Stomach (tissue), 9 donors: ENCODE measurements around the gene GALM. TPM values are rescaled to one million over a fixed set of nuclear protein-coding genes. Genes with fewer than 3 reads are reported as not detected.

Experiments used
- DNase-seq, 2 donors: peaks; one replicate each; pipeline versions ENCODE4 v3.0.0 to v3.0.0-alpha.2; 2013 to 2019
- H3K27ac ChIP-seq, 5 donors: fragments of 200-600 bp in 4 of 5; sonication (generic) in 4 of 5; one replicate each; pipeline ENCODE4 v1.5.1; 2013 to 2019; ENCODE audit warnings: mild to moderate bottlenecking in 1 of 5, moderate library complexity in 1 of 5
- H3K27me3 ChIP-seq, 3 donors: fragments of 200-600 bp; sonication (generic); one replicate each; pipeline ENCODE4 v1.5.1; 2017 to 2019; ENCODE audit warnings: mixed run types in 1 of 3
- H3K36me3 ChIP-seq, 4 donors: fragments of 200-600 bp; sonication (generic); 1 replicate in 3 of 4; 2 replicates in 1 of 4; pipeline ENCODE4 v1.5.1; 2016 to 2019
- H3K4me1 ChIP-seq, 4 donors: fragments of 200-600 bp; sonication (generic); one replicate each; pipeline ENCODE4 v1.5.1; 2016 to 2019
- H3K4me3 ChIP-seq, 4 donors: fragments of 200-600 bp; sonication (generic) in 3 of 4; one replicate each; pipeline ENCODE4 v1.5.1; 2016 to 2019; ENCODE audit warnings: mild to moderate bottlenecking in 1 of 4
- H3K9me3 ChIP-seq, 4 donors: fragments of 200-600 bp; sonication (generic); one replicate each; pipeline ENCODE4 v1.5.1; 2016 to 2019
- EP300 ChIP-seq: sonication (generic); formaldehyde crosslinking; IDR thresholded peaks from one replicate; pipeline ENCODE4 v1.6.1; 2017; ENCODE audit warnings: antibody characterized with exemption
- POLR2A ChIP-seq, 4 donors: fragments of 450-650 bp; IDR thresholded peaks; one replicate each; pipeline ENCODE4 v1.6.1; 2016; ENCODE audit warnings: antibody characterized with exemption in 4 of 4, control low read depth in 2 of 4, mild to moderate bottlenecking in 1 of 4, moderate library complexity in 1 of 4
- POLR2AphosphoS5 ChIP-seq, 3 donors: sonication (generic); formaldehyde crosslinking; IDR thresholded peaks; one replicate each; pipeline ENCODE4 v1.6.1; 2016; ENCODE audit warnings: antibody characterized with exemption in 3 of 3
- WGBS, 5 donors: extraction: QIAGEN DNeasy Blood & Tissue Kit in 3 of 5; methylation state at CpG; one replicate each; pipeline versions ENCODE4 v1.1.5 to v1.1.7; 2013 to 2018; 5-methylcytosine and 5-hydroxymethylcytosine counted together
- intact Hi-C: fragments of 100-400 bp; cut with DNase I; formaldehyde crosslinking; loops from one replicate; pipeline ENCODE4 v1.15.1; 2023; ENCODE audit warnings: low total_unique reads
- polyA plus RNA-seq, 3 donors: library from polyadenylated mRNA; stranded (reverse); fragments of 200-250 nt; gene quantifications; one replicate each; pipeline ENCODE4 v1.2.3, GENCODE V29; 2013
- total RNA-seq, 5 donors: library from RNA; depleted of rRNA; stranded (reverse); fragments of >200 nt; gene quantifications; one replicate each; pipeline versions ENCODE4 v1.1.0 to v1.2.3, GENCODE V29; 2014 to 2016
- TF ChIP-seq, protein P1 (sequence below), 7 experiments: fragments of 450-650 bp in 4 of 7; fragments of 200-600 bp in 3 of 7; sonication (generic) in 3 of 7; IDR thresholded peaks; one replicate each; pipeline ENCODE4 v1.5.1; 2016 to 2019; ENCODE audit warnings: antibody characterized with exemption in 7 of 7, control low read depth in 2 of 7, mild to moderate bottlenecking in 1 of 7
- donor health status: healthy with polysubstance abuse.
- donor health status: Bipolar disorder and iron deficiency.
- donor health status: healthy.

Gene GALM
- total and polyA plus RNA-seq, 8 donors = 2.2 to 17.8 (median 9.3) TPM; not detected in 1

GRCh38 chr2:38655441-38655840 is 10.5 kb upstream of the GALM start:
- DNase-seq = no peak
- 89 to 100% (median 100%) methylated on average over 1 of the region's 1 CpG for WGBS, 5 donors

GRCh38 chr2:38656866-38657480 is 8.9 kb upstream of the GALM start:
- WGBS, 5 donors = 85 to 93% (median 90%) methylated on average over 4 of the region's 4 CpGs
- Histone ChIP-seq H3K9me3 (no peaks in the 10 kb centered on the region), H3K36me3 (no peaks in the 10 kb centered on the region), H3K27ac (no peak overlapping the region), H3K4me1 (peaks cover 0 to 22% (median 7%) of the 10 kb centered on the region in 4 donors), H3K4me3 (no peak overlapping the region), H3K27me3 (no peaks in the 10 kb centered on the region)
- no peak for TF ChIP-seq POLR2A (IDR thresholded peaks at IDR 0.05)
- TF ChIP-seq, protein P1, sequence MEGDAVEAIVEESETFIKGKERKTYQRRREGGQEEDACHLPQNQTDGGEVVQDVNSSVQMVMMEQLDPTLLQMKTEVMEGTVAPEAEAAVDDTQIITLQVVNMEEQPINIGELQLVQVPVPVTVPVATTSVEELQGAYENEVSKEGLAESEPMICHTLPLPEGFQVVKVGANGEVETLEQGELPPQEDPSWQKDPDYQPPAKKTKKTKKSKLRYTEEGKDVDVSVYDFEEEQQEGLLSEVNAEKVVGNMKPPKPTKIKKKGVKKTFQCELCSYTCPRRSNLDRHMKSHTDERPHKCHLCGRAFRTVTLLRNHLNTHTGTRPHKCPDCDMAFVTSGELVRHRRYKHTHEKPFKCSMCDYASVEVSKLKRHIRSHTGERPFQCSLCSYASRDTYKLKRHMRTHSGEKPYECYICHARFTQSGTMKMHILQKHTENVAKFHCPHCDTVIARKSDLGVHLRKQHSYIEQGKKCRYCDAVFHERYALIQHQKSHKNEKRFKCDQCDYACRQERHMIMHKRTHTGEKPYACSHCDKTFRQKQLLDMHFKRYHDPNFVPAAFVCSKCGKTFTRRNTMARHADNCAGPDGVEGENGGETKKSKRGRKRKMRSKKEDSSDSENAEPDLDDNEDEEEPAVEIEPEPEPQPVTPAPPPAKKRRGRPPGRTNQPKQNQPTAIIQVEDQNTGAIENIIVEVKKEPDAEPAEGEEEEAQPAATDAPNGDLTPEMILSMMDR (IDR thresholded peaks at IDR 0.05) = no peak
- TF ChIP-seq POLR2AphosphoS5 (IDR thresholded peaks at IDR 0.05) = no peak
- no peak for TF ChIP-seq EP300
- DNase-seq = no peak
- intact Hi-C loops = no loop called here

More at GRCh38 chr2:38655441-38655840, 10.5 kb upstream of the GALM start:
- Histone ChIP-seq H3K27me3 (no peaks in the 10 kb centered on the region), H3K9me3 (no peaks in the 10 kb centered on the region), H3K4me3 (no peak overlapping the region), H3K36me3 (no peaks in the 10 kb centered on the region), H3K27ac (no peak overlapping the region), H3K4me1 (peaks cover 0 to 24% (median 9%) of the 10 kb centered on the region in 4 donors)
- TF ChIP-seq POLR2A (IDR thresholded peaks at IDR 0.05) (no peak), EP300 (no peak), POLR2AphosphoS5 (IDR thresholded peaks at IDR 0.05) (no peak)
- TF ChIP-seq, protein P1 (IDR thresholded peaks at IDR 0.05) = no peak
- intact Hi-C loops = no loop called here

DNA sequence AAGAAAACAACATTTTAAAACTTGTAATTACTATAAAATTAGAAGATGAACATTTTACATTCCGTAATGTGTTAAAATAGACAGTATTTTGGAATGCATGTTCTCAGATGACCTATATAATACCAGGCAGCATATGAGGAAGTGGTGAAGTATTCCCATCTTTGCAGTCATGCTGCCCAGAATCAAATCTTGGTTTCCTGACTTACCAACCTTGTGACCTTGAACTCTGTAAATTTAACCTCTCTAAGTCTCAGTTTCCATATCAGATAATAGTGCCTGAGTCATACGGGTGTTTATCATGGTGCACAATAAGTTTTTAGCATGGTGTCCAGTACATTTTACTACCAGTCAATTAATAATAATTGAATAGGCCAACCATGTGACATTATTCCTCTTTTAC is 7.3 kb upstream of the GALM start:
- Histone ChIP-seq H3K36me3 (no peaks in the 10 kb centered on the region), H3K4me1 (peaks cover 0 to 8% (median 0%) of the 10 kb centered on the region in 4 donors), H3K4me3 (no peak overlapping the region), H3K27ac (no peak overlapping the region), H3K9me3 (no peaks in the 10 kb centered on the region), H3K27me3 (no peaks in the 10 kb centered on the region)
- intact Hi-C loops = no loop called here
- DNase-seq = no peak
- WGBS, 5 donors = 49 to 76% (median 61%) methylated on average over 2 of the region's 2 CpGs
- TF ChIP-seq POLR2A (IDR thresholded peaks at IDR 0.05) (no peak), EP300 (no peak), POLR2AphosphoS5 (IDR thresholded peaks at IDR 0.05) (no peak)
- TF ChIP-seq, protein P1 (IDR thresholded peaks at IDR 0.05) = no peak

GRCh38 chr2:38659115-38659514 is 6.8 kb upstream of the GALM start:
- WGBS, 5 donors = 89 to 97% (median 92%) methylated on average over 2 of the region's 2 CpGs
- no peak for DNase-seq
- Histone ChIP-seq H3K4me3 (no peak overlapping the region), H3K27me3 (no peaks in the 10 kb centered on the region), H3K9me3 (no peaks in the 10 kb centered on the region), H3K4me1 (peaks cover 0 to 3% (median 0%) of the 10 kb centered on the region in 4 donors), H3K36me3 (no peaks in the 10 kb centered on the region), H3K27ac (no peak overlapping the region)
- intact Hi-C loops = no loop called here
- TF ChIP-seq, protein P1 (IDR thresholded peaks at IDR 0.05) = no peak
- TF ChIP-seq EP300 (no peak), POLR2A (IDR thresholded peaks at IDR 0.05) (no peak), POLR2AphosphoS5 (IDR thresholded peaks at IDR 0.05) (no peak)
